HepG2 (cell line): ENCODE data around the gene UCN. TPM values are rescaled to one million over a fixed set of nuclear protein-coding genes. Genes with fewer than 3 reads are reported as not detected.

Source experiments
- CCDC6 ChIP-seq: sonication (generic); formaldehyde crosslinking; IDR thresholded peaks from 2 replicates; pipeline ENCODE4 v1.8.1; 2022; ENCODE audit warnings: mild to moderate bottlenecking, missing genetic modification reagents, moderate library complexity
- CREBL2 ChIP-seq: sonication (generic); formaldehyde crosslinking; IDR thresholded peaks from 2 replicates; pipeline ENCODE4 v1.8.1; 2023; ENCODE audit warnings: missing genetic modification reagents, mild to moderate bottlenecking, borderline replicate concordance
- DMTF1 ChIP-seq: sonication (generic); formaldehyde crosslinking; IDR thresholded peaks from 2 replicates; pipeline ENCODE4 v1.4.0; 2020; ENCODE audit warnings: mild to moderate bottlenecking, missing genetic modification reagents
- ETS1 ChIP-seq: sonication (generic); formaldehyde crosslinking; IDR thresholded peaks from 2 replicates; pipeline ENCODE4 v1.4.0; 2020; ENCODE audit warnings: missing genetic modification reagents
- KMT2B ChIP-seq: IDR thresholded peaks from 2 replicates; pipeline ENCODE4 v1.6.1; 2016; ENCODE audit warnings: missing genetic modification reagents, missing compliant biosample characterization
- MED1 ChIP-seq: sonication (generic); formaldehyde crosslinking; IDR thresholded peaks from 2 replicates; pipeline ENCODE4 v1.4.0; 2020; ENCODE audit warnings: missing genetic modification reagents
- PTBP1 ChIP-seq: fragments of 200-400 bp; formaldehyde crosslinking; IDR thresholded peaks from 2 replicates; pipeline ENCODE4 v1.6.1; 2018; ENCODE audit warnings: low read length, low read depth; ENCODE audit not compliant: poor library complexity, severe bottlenecking
- RFXAP ChIP-seq: sonication (generic); formaldehyde crosslinking; IDR thresholded peaks from 2 replicates; pipeline ENCODE4 v1.4.0; 2020; ENCODE audit warnings: missing genetic modification reagents, borderline replicate concordance
- SMAD3 ChIP-seq: sonication (generic); formaldehyde crosslinking; IDR thresholded peaks from 2 replicates; pipeline ENCODE4 v1.4.0; 2020; ENCODE audit warnings: missing genetic modification reagents
- ZHX2 ChIP-seq, 2 experiments: sonication (generic) in 1 of 2; formaldehyde crosslinking in 1 of 2; IDR thresholded peaks; 2 replicates each; pipeline versions ENCODE4 v1.6.1 to v1.9.0; 2014 to 2022; ENCODE audit warnings: antibody characterized with exemption in 1 of 2, borderline replicate concordance in 1 of 2, inconsistent platforms in 1 of 2, low read depth in 1 of 2, missing genetic modification reagents in 1 of 2
- ZNF121 ChIP-seq: sonication (generic); formaldehyde crosslinking; IDR thresholded peaks from 2 replicates; pipeline ENCODE4 v1.5.0; 2020; ENCODE audit warnings: mild to moderate bottlenecking, missing genetic modification reagents
- ZNF205 ChIP-seq: IDR thresholded peaks from 2 replicates; pipeline ENCODE4 v1.6.1; 2018; ENCODE audit warnings: missing biosample characterization, missing genetic modification reagents
- ZNF335 ChIP-seq: sonication (generic); formaldehyde crosslinking; IDR thresholded peaks from 2 replicates; pipeline ENCODE4 v1.4.0; 2020; ENCODE audit warnings: missing genetic modification reagents
- ZNF598 ChIP-seq: sonication (generic); formaldehyde crosslinking; IDR thresholded peaks from 2 replicates; pipeline ENCODE4 v1.5.1; 2020; ENCODE audit warnings: mild to moderate bottlenecking, missing genetic modification reagents, borderline replicate concordance
- ZNF761 ChIP-seq: sonication (generic); formaldehyde crosslinking; conservative IDR thresholded peaks from 2 replicates; pipeline ENCODE4 v1.4.0; 2020; ENCODE audit warnings: mild to moderate bottlenecking, missing genetic modification reagents
- ZNF780A ChIP-seq: sonication (generic); formaldehyde crosslinking; IDR thresholded peaks from 2 replicates; pipeline ENCODE4 v1.8.0; 2022; ENCODE audit warnings: mild to moderate bottlenecking, missing genetic modification reagents, moderate library complexity
- ZNF784 ChIP-seq: sonication (generic); formaldehyde crosslinking; IDR thresholded peaks from 2 replicates; pipeline ENCODE4 v1.5.1; 2020; ENCODE audit warnings: missing genetic modification reagents, mild to moderate bottlenecking, borderline replicate concordance
- polyA plus RNA-seq, 8 experiments: library from polyadenylated mRNA; depleted of rRNA in 3 of 8; stranded (reverse) in 7 of 8; unstranded in 1 of 8; fragments of >200 nt; fragmentation: Illumina TruSeq in 4 of 8; extraction: Trizol in 4 of 8; gene quantifications; 2 replicates each; pipeline versions ENCODE4 v1.2.1 to v1.2.3, GENCODE V29; 2011 to 2016; ENCODE audit warnings: low read depth in 4 of 8, missing spikeins in 1 of 8, mixed read lengths in 1 of 8; ENCODE audit not compliant: insufficient read depth in 1 of 8
- total RNA-seq, 5 experiments: library from RNA; depleted of rRNA; stranded (reverse); fragments of >200 nt; fragmentation: Illumina TruSeq; extraction: Trizol; gene quantifications; 2 replicates each; pipeline ENCODE4 v1.2.3, GENCODE V29; 2016; ENCODE audit warnings: low read depth in 1 of 5

Gene UCN
- total and polyA plus RNA-seq, 2 of the 13 experiments (the other 11 are each of a cell fraction or from before 2014, with no cell fraction given): 1.2 to 2.3 TPM

GRCh38 chr2:27264753-27265535 lies 43.3 kb downstream of the UCN start (continued):
- no peak for TF ChIP-seq ETS1 (CRISPR knock-in tag)
- peak; percentile 85; the same call in 1 of the 2 replicates for TF ChIP-seq CCDC6 (CRISPR knock-in tag)
- TF ChIP-seq ZNF784 (CRISPR knock-in tag): no peak
- TF ChIP-seq CREBL2 (CRISPR knock-in tag): peak; percentile 87; the same call in 1 of the 2 replicates
- TF ChIP-seq ZNF780A (CRISPR knock-in tag): no peak
- peak; percentile 57; the same call in 1 of the 2 replicates for TF ChIP-seq KMT2B (CRISPR knock-in tag)
- peak; percentile 85 for TF ChIP-seq PTBP1
- peak; percentile 53; the same call in 1 of the 2 replicates for TF ChIP-seq RFXAP (CRISPR knock-in tag)
- TF ChIP-seq MED1 (CRISPR knock-in tag): peak; percentile 21; the same call in 1 of the 2 replicates
- TF ChIP-seq DMTF1: no peak
- TF ChIP-seq SMAD3 (CRISPR knock-in tag): no peak; the same call in 1 of the 2 replicates
- 0 out of 2 replicates have a peak, but pooled peaks have one; percentile 26 for TF ChIP-seq ZHX2 (IDR thresholded peaks at IDR 0.05; ENCODE audit: low read depth)
- no peak for TF ChIP-seq ZHX2 (CRISPR knock-in tag; IDR thresholded peaks at IDR 0.05; ENCODE audit: borderline replicate concordance)
- no peak for TF ChIP-seq ZNF335 (CRISPR knock-in tag)
- TF ChIP-seq ZNF205 (CRISPR knock-in tag): peak; percentile 79
- TF ChIP-seq ZNF598 (CRISPR knock-in tag): peak; percentile 66; the same call in 1 of the 2 replicates
- TF ChIP-seq ZNF761 (CRISPR knock-in tag): 0 out of 2 replicates have a peak, but pooled peaks have one; percentile 30
- TF ChIP-seq ZNF121: peak; percentile 76
